ENCODE results near the gene TNIP3.

- no peak for TF ChIP-seq CTCF (IDR thresholded peaks at IDR 0.05)
- TF ChIP-seq POLR2A (IDR thresholded peaks at IDR 0.05), result no peak
These were observed 16.1 kb downstream of the TNIP3 start for GRCh38 chr4:121148000-121148399.
